GM21367 (cell line): ENCODE measurements around the gene C1QTNF4.
"Not testable (repeated sequence)": the region's sequence is repeated elsewhere in the genome, so short reads cannot be mapped to it uniquely, and the experiment has no call there.

Experiments used
- ATAC-seq: cut with Tn5 transposase; IDR thresholded peaks from one replicate; pipeline ENCODE4 v1.9.1; 2021; ENCODE audit not compliant: unreplicated experiment

Gene C1QTNF4

DNA sequence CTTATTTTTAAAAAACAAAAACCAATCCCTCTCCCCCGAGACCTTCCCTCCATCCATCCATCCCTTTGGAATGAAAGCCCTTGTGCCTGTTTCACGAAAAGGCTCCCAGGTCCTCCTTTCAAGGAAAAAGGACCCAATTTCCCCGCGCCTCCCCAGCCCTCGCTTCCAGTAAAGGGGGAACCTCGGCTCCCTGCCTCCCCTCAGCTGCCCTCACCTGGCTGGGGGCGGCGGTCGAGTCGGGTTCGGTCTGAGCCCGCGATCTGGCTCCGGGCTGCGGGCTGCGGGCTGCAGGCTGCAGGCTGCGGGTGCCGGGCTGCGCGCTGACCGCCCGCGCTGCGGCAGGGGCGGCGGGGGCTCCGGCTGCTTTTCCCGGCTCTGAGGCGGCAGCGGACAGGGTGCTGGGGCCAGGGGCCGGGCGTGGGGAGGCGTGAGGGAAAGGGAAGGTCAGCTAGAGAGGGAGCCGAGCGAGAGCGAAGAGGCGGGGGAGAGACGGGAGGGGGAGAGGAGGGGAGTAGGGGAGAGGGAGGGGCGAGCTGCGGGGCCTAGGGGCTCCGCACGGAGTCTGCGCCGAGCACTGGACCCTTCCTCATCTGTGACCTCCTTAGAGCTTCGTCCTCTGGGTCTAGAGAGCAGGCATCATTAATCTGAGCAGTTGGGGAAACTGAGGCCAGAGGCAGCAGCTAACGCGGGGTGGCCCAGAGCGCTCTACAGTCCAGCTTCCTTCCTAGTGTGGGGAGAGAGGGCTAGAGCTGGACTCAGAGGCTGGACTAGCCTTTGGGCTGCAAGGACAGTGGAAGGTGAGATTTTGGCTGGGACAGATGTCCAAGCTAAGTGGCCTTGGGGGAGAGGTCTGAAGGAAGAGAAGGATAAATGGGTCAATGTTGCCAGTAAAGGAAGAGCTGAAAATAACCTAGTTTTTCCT, at the start of gene C1QTNF4:
Gene C1QTNF4, minus strand, starts transcription at position 478 of the 922 bp plus-strand sequence. CDS start 3,601 bp downstream, outside the sequence.
- ATAC-seq = no peak

DNA sequence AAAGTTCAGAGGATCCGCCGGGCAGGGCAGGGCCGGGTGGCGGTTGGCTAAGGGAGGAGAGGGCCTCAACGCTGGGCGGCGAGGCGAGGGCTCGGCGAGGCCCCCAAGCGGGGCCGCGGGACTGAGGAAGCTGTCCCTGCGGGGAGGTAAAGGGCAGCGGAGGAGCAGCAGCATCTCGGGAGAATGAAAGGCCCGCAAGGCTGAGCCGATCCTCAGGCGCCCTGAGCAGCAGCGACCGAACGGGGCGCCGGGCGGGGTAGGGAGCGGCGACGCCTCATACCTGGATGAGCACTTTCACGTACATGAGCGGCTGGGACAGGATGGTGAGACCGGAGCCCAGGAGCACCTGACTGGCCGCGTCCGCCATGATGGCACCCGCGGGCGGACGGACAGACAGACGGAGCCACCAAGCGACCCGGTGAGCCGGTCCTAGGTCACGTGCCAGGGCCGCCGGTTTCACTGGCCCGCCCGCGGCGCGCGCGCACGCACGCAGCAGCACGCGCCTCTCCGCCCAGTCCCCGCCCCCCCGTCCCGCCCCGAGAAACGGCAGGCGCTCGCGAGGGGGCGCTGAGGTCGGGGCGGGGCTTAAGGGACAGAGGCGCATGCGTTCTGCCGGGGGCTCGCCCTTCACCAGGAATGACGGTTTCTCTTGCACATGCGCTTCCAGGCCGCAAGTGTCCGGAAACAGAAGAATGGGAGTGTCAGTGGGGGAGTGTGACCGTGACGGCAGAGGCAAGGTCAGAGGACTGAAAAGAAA, 48.1 kb upstream of the C1QTNF4 start, which contains the start of gene MTCH2:
Gene MTCH2, minus strand, starts transcription at position 461 of the 757 bp plus-strand sequence. Its CDS starts 94 bp downstream, at position 367.
- ATAC-seq = peak; percentile 82

DNA sequence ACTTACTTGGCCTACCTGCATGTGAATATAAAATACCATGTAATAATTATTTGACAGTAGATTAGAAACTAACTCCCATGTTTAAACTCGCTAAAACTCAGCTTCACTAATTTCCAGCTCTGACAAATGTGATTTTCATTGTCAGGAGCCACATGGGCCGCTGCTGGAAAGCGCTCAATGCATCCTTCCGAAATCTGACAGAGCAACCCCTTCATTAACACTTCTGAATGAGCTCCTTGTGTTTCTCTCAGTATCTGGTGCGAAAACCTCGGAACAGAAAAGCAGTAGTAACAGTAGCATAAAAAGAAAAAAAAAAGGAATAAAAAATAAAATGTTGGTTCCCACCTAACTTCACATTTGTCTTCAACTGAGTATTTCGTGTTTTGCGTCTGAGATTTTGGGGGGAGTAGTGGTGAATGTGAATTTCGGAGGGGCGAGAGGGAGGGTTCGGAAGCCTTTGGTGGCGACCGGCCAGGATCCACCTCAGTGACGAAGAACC, 47.4 kb upstream of the C1QTNF4 start:
- no peak for ATAC-seq

GRCh38 chr11:47640506-47640905, 46.3 kb upstream of the C1QTNF4 start:
- ATAC-seq = not testable (repeated sequence)

DNA sequence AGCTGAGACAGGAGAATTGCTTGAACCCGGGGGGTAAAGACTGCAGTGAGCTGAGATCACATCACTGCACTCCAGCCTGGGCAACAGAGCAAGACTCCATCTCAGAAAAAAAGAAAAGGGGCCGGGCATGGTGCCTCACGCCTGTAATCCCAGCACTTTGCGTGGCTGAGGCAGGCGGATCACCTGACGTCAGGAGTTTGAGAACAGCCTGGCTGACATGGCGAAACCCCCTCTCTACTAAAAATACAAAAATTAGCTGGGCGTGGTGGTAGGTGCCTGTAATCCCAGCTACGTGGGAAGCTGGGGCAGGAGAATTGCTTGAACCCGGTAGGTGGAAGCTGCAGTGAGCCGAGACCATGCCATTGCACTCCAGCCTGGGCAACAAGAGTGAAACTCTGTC, 42.1 kb upstream of the C1QTNF4 start:
- not testable (repeated sequence) for ATAC-seq

GRCh38 chr11:47631473-47631872, 37.3 kb upstream of the C1QTNF4 start:
- no peak for ATAC-seq

- ATAC-seq = no peak
Measured at GRCh38 chr11:47628026-47628425, 33.8 kb upstream of the C1QTNF4 start.

- ATAC-seq = no peak
Measured at GRCh38 chr11:47626234-47626633, 32.0 kb upstream of the C1QTNF4 start.

GRCh38 chr11:47620836-47621378, 26.7 kb upstream of the C1QTNF4 start:
- no peak for ATAC-seq

- ATAC-seq = no peak
Measured at GRCh38 chr11:47617417-47617809, 23.2 kb upstream of the C1QTNF4 start.

DNA sequence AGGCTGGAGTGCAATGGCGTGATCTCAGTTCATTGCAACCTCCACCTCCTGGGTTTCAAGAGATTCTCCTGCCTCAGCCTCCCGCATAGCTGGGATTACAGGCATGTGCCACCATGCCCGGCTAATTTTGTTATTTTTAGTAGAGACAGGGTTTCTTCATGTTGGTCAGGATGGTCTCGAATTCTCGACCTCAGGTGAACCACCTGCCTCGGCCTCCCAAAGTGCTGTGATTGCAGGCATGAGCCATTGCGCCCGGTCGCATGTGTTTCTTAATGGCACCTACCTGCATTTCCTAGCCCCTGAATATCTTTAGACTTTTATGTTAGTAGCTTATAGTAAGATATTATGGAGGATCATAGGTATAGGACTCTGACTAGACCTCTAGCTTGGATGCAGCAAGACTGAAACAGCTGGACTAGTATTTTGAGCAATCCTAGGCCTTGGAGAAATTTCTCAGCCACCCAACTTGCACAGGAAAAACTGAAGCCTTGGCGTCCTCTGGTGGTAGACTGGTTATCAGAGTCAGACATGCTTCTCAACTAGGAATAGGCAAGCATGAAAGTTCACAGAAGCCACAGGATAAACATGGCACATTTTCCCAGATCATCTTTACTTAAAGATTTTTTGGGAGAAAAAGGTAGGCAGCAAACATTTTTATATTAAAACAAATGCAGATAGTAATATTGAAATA, 22.7 kb upstream of the C1QTNF4 start:
- no peak for ATAC-seq

DNA sequence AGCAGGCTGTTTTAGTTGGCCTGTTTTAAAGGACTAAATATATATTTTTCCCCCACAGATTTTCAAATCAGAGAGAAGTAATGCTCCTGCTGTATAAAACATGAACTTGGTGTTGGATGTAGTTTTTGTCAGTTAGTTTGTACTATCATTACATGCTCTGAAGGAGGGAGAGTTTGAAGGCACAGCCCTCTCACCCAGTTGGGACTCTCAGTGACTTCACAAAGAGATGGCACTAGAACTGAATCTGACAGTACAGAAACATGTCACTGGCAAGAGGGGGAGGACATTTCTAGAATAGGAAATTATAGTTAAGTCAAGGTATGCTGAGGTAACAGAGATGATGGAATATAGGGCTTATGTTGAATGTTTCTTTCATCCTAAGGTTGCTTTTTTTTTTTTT, 21.0 kb upstream of the C1QTNF4 start:
- ATAC-seq = no peak

- peak; percentile 79 for ATAC-seq
Measured at GRCh38 chr11:47611348-47611794, 17.2 kb upstream of the C1QTNF4 start.

DNA sequence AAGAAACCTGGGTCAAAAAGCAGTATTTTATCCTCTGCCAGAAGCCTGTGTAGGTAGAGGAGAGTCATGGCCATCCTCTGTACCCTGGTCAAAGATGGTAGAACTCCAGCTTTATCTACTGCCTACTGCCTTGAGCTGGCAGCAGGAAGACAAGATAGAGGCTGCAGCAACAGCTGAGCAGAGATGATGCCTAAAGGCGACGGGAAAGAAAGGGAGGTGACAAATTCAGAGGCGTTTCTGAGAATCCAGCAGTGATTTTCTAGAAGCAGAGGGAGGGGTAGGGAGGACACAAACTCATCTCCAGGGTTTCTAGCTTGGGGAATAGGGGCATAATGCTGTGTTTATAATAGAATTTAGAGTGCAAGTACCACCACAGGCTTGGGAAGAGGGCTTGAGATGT, 15.5 kb upstream of the C1QTNF4 start:
- ATAC-seq = no peak

GRCh38 chr11:47607380-47607779, 13.2 kb upstream of the C1QTNF4 start:
- ATAC-seq = no peak

DNA sequence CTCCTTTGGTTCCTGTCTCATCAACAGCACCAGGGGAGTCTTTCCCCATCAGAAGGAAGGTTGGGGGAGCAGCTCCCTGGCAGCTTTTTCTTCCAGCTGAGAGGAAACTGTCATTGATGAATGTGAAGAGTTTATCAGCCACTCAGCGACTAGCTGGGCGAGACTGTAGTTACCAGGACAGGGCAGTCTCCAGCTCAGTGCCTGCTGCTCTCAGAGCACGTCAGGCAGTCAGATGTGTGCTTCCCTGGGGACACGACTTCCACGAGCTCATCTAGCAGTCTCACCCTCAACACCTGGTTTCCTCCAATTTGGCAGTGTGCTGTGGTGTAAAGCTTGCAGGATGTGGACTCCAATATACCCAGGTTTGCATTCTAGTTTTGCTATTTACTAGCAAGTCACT, 12.5 kb upstream of the C1QTNF4 start:
- no peak for ATAC-seq

DNA sequence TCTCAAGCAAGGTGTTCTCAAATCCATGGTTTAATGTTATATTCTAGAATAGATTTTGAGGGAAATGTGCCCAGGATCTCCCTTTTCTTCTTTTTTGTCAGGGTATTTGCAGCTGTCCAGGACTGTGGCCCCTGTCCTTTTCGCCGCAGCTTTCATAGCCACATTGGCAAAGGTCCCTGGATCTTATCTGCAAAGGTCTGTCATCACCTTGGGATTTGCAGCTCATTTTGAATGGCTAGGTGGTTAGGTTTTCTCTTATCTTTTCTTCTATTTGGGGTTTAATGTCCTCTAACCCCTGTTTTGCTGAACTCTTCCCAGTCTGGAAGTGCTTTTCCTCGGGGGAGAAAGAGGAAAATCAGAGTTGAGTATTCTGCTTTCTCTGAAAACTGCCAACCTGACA, 11.7 kb upstream of the C1QTNF4 start:
- no peak for ATAC-seq

GRCh38 chr11:47603295-47603694, 9.1 kb upstream of the C1QTNF4 start:
- no peak for ATAC-seq

DNA sequence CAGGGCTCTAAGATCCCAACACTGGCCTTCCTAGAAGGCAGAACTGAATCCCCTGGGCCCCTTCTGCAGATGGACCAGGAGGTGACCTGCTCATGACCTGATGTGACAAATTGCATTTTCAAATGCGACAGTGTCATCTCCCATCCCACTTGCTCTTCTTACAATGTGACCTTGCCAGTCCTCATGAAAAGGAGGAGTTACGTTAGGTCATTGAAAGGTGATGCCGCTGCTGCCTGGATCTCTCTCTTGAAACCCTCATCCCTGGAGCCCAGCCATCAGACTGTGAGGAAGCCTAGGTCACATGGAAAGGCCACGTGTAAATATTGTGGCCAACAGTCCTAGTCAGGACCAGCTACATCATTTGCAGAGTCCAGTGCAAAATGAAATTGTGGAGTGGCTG, 5.7 kb upstream of the C1QTNF4 start:
- no peak for ATAC-seq

GRCh38 chr11:47595967-47596366, 1.8 kb upstream of the C1QTNF4 start:
- no peak for ATAC-seq

GRCh38 chr11:47595029-47595428, 818 bp upstream of the C1QTNF4 start:
- ATAC-seq = no peak
